ENCODE results near the gene OAF. TPM values are rescaled to one million over a fixed set of nuclear protein-coding genes. Genes with fewer than 3 reads are reported as not detected.

OAF gene
- total and polyA plus RNA-seq, 3 experiments from 2014 or later, result 2.6 to 3.4 (median 3.0) TPM

GRCh38 chr11:120180551-120181232, 30.1 kb upstream of the OAF start:
- ChIA-PET POLR2A (no interaction called here), CTCF (no interaction called here)
- no peaks in the 10 kb centered on the region for H3K36me3 ChIP-seq (ENCODE audit: insufficient read depth, low read length)
- H3K36me3 Mint-ChIP-seq, result no peaks in the 10 kb centered on the region
- H3K9me3 Mint-ChIP-seq, result no peaks in the 10 kb centered on the region
- no peak overlapping the region for H3K27ac Mint-ChIP-seq
- DNase-seq, result no peak
- no peak overlapping the region for H3K27ac ChIP-seq (ENCODE audit: low read depth, low read length)
- no peak overlapping the region for H3K4me3 ChIP-seq (ENCODE audit: low read length)
- H3K27me3 Mint-ChIP-seq, result peaks cover 5 to 16% of the 10 kb centered on the region in 2 donors
- no peaks in the 10 kb centered on the region for H3K4me1 Mint-ChIP-seq
- H3K4me1 ChIP-seq (ENCODE audit: insufficient read depth, low read length), result no peaks in the 10 kb centered on the region
- H3K4me3 Mint-ChIP-seq, result no peak overlapping the region
- H3K27me3 ChIP-seq (ENCODE audit: insufficient read depth, low read length, poor library complexity, severe bottlenecking), result no peaks in the 10 kb centered on the region
- no peaks in the 10 kb centered on the region for H3K9me3 ChIP-seq (ENCODE audit: low read length)

GRCh38 chr11:120181376-120181975, 29.4 kb upstream of the OAF start:
- H3K9me3 ChIP-seq (ENCODE audit: low read length), result no peaks in the 10 kb centered on the region
- POLR2A ChIA-PET, result no interaction called here
- no peaks in the 10 kb centered on the region for H3K36me3 ChIP-seq (ENCODE audit: insufficient read depth, low read length)
- no peaks in the 10 kb centered on the region for H3K9me3 Mint-ChIP-seq
- no peaks in the 10 kb centered on the region for H3K36me3 Mint-ChIP-seq
- no peak overlapping the region for H3K4me3 ChIP-seq (ENCODE audit: low read length)
- H3K4me1 ChIP-seq (ENCODE audit: insufficient read depth, low read length), result no peaks in the 10 kb centered on the region
- CTCF ChIA-PET, result no interaction called here
- no peak overlapping the region for H3K4me3 Mint-ChIP-seq
- no peak overlapping the region for H3K27ac Mint-ChIP-seq
- peaks cover 5 to 21% of the 10 kb centered on the region in 2 donors for H3K27me3 Mint-ChIP-seq
- DNase-seq, result no peak
- H3K27ac ChIP-seq (ENCODE audit: low read depth, low read length), result no peak overlapping the region
- H3K4me1 Mint-ChIP-seq, result no peaks in the 10 kb centered on the region
- H3K27me3 ChIP-seq (ENCODE audit: insufficient read depth, low read length, poor library complexity, severe bottlenecking), result no peaks in the 10 kb centered on the region

DNA sequence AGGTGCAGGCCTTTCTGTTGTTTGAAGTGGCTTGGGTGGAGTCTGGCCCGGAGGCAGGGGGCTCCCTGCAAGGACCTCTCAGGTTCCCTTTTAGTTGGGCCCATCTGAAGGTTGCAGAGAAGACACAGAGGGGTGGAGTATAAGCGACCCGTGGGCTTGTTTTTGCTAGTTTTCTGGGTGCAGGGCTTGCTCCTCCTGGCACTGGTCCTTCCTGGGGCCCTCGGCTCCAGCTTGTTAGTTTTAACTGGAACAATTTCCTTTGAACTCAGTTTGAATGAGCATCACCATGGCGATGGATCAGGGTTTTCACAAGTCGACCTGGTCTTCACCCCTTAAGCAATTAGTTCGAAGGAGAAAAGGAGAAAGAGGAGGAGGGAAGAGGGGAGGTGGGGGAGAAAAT, 28.5 kb upstream of the OAF start:
- no peaks in the 10 kb centered on the region for H3K27me3 ChIP-seq (ENCODE audit: insufficient read depth, low read length, poor library complexity, severe bottlenecking)
- no peaks in the 10 kb centered on the region for H3K36me3 ChIP-seq (ENCODE audit: insufficient read depth, low read length)
- peaks cover 11 to 27% of the 10 kb centered on the region in 2 donors for H3K27me3 Mint-ChIP-seq
- DNase-seq, result no peak
- no peaks in the 10 kb centered on the region for H3K9me3 ChIP-seq (ENCODE audit: low read length)
- H3K36me3 Mint-ChIP-seq, result no peaks in the 10 kb centered on the region
- H3K9me3 Mint-ChIP-seq, result no peaks in the 10 kb centered on the region
- H3K4me3 Mint-ChIP-seq, result no peak overlapping the region
- no peak overlapping the region for H3K4me3 ChIP-seq (ENCODE audit: low read length)
- ChIA-PET POLR2A (no interaction called here), CTCF (no interaction called here)
- no peak overlapping the region for H3K27ac ChIP-seq (ENCODE audit: low read depth, low read length)
- no peaks in the 10 kb centered on the region for H3K4me1 ChIP-seq (ENCODE audit: insufficient read depth, low read length)
- H3K4me1 Mint-ChIP-seq, result no peaks in the 10 kb centered on the region
- H3K27ac Mint-ChIP-seq, result no peak overlapping the region

DNA sequence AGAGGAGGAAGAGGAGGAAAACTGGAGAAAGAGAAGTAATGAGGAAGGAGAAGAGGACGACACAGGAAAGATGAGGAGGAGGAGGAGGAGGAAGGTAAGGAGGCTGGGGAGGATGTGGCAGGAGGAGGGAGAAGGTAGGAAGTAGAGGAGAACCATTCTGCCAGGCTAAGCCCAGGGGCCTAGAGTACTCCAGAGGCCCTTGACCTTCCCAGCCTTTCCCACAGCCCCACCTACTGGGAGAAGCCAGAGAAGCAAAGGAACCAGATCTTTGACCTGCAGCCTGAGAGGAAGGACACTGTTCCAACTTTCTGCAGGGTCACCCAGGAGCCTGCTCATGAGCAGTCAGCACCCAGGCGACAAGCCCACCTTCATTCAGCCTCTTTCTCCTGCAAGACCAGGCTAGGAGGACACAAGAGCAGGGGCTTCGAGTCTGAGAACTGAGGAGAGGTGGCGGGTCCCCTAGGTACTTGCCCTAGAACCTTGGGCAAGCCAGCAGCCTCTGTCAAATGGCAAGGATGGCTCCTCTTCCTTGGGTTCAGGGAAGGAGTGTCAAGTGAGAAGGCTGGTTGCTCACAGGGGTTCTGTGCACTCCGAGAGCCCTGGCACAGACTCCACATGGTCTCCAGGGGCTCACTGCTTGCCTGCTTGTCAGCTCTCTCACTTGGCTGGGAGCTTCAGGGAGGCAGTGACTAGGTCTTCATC, 27.9 kb upstream of the OAF start:
- Mint-ChIP-seq H3K27me3 (peaks cover 13 to 27% of the 10 kb centered on the region in 2 donors), H3K36me3 (no peaks in the 10 kb centered on the region), H3K4me1 (no peaks in the 10 kb centered on the region), H3K4me3 (no peak overlapping the region), H3K9me3 (no peaks in the 10 kb centered on the region), H3K27ac (no peak overlapping the region)
- POLR2A ChIA-PET, result no interaction called here
- no peak for DNase-seq
- H3K27me3 ChIP-seq (ENCODE audit: insufficient read depth, low read length, poor library complexity, severe bottlenecking), result no peaks in the 10 kb centered on the region
- no peaks in the 10 kb centered on the region for H3K4me1 ChIP-seq (ENCODE audit: insufficient read depth, low read length)
- no peaks in the 10 kb centered on the region for H3K9me3 ChIP-seq (ENCODE audit: low read length)
- no peak overlapping the region for H3K27ac ChIP-seq (ENCODE audit: low read depth, low read length)
- H3K4me3 ChIP-seq (ENCODE audit: low read length), result no peak overlapping the region
- CTCF ChIA-PET, result no interaction called here
- no peaks in the 10 kb centered on the region for H3K36me3 ChIP-seq (ENCODE audit: insufficient read depth, low read length)

DNA sequence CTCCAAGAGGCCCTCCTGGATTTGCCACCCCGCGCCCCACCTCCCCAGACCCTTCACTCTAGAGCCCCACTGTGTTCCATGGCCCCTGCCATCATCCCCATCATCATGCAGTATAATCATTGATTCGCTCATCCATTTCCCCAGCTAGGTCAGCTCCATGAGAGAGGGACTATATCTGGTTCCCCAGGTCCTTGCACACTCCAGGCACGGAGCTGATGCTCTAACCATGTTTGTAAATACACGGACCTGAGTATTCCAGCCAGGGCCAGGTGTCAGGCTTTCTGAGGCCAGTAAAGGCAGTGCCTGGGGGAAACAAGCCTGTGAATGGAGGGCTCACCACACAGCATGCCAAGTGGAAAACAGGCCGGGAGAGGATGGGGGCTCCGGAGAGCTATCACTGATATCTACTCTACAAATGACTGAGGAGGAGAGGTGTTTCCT, 27.1 kb upstream of the OAF start:
- Mint-ChIP-seq H3K27me3 (peaks cover 13 to 27% of the 10 kb centered on the region in 2 donors), H3K9me3 (no peaks in the 10 kb centered on the region), H3K4me1 (no peaks in the 10 kb centered on the region), H3K27ac (no peak overlapping the region), H3K36me3 (no peaks in the 10 kb centered on the region), H3K4me3 (no peak overlapping the region)
- Histone ChIP-seq H3K9me3 (ENCODE audit: low read length) (no peaks in the 10 kb centered on the region), H3K36me3 (ENCODE audit: insufficient read depth, low read length) (no peaks in the 10 kb centered on the region), H3K27ac (ENCODE audit: low read depth, low read length) (no peak overlapping the region), H3K4me3 (ENCODE audit: low read length) (no peak overlapping the region), H3K4me1 (ENCODE audit: insufficient read depth, low read length) (no peaks in the 10 kb centered on the region), H3K27me3 (ENCODE audit: insufficient read depth, low read length, poor library complexity, severe bottlenecking) (no peaks in the 10 kb centered on the region)
- no peak for DNase-seq
- POLR2A ChIA-PET, result no interaction called here
- CTCF ChIA-PET, result no interaction called here

- CTCF ChIA-PET, result no interaction called here
- Mint-ChIP-seq H3K4me3 (no peak overlapping the region), H3K36me3 (no peaks in the 10 kb centered on the region)
Observed at GRCh38 chr11:120184371-120184945, 26.4 kb upstream of the OAF start.

GRCh38 chr11:120184946-120185705, 25.7 kb upstream of the OAF start:
- CTCF ChIA-PET, result no interaction called here
- peaks cover 12 to 27% of the 10 kb centered on the region in 2 donors for H3K27me3 Mint-ChIP-seq

More at GRCh38 chr11:120184371-120184945, 26.4 kb upstream of the OAF start:
- Histone ChIP-seq H3K27ac (ENCODE audit: low read depth, low read length) (no peak overlapping the region), H3K9me3 (ENCODE audit: low read length) (no peaks in the 10 kb centered on the region), H3K27me3 (ENCODE audit: insufficient read depth, low read length, poor library complexity, severe bottlenecking) (no peaks in the 10 kb centered on the region), H3K4me1 (ENCODE audit: insufficient read depth, low read length) (no peaks in the 10 kb centered on the region), H3K36me3 (ENCODE audit: insufficient read depth, low read length) (no peaks in the 10 kb centered on the region), H3K4me3 (ENCODE audit: low read length) (no peak overlapping the region)
- POLR2A ChIA-PET, result no interaction called here
- H3K27me3 Mint-ChIP-seq, result peaks cover 13 to 27% of the 10 kb centered on the region in 2 donors
- H3K9me3 Mint-ChIP-seq, result no peaks in the 10 kb centered on the region
- H3K4me1 Mint-ChIP-seq, result no peaks in the 10 kb centered on the region
- no peak for DNase-seq
- no peak overlapping the region for H3K27ac Mint-ChIP-seq

More at GRCh38 chr11:120184946-120185705, 25.7 kb upstream of the OAF start:
- no peak overlapping the region for H3K4me3 ChIP-seq (ENCODE audit: low read length)
- no peak overlapping the region for H3K4me3 Mint-ChIP-seq
- no peaks in the 10 kb centered on the region for H3K36me3 ChIP-seq (ENCODE audit: insufficient read depth, low read length)
- no peaks in the 10 kb centered on the region for H3K27me3 ChIP-seq (ENCODE audit: insufficient read depth, low read length, poor library complexity, severe bottlenecking)
- no peaks in the 10 kb centered on the region for H3K4me1 Mint-ChIP-seq
- no peak overlapping the region for H3K27ac Mint-ChIP-seq
- H3K4me1 ChIP-seq (ENCODE audit: insufficient read depth, low read length), result no peaks in the 10 kb centered on the region
- no peak overlapping the region for H3K27ac ChIP-seq (ENCODE audit: low read depth, low read length)
- POLR2A ChIA-PET, result no interaction called here
- no peak for DNase-seq
- no peaks in the 10 kb centered on the region for H3K9me3 ChIP-seq (ENCODE audit: low read length)
- H3K9me3 Mint-ChIP-seq, result no peaks in the 10 kb centered on the region
- H3K36me3 Mint-ChIP-seq, result no peaks in the 10 kb centered on the region
